ENCODE measurements around the gene POLN.
"Not testable (repeated sequence)": the region's sequence is repeated elsewhere in the genome, so short reads cannot be mapped to it uniquely, and the experiment has no call there.

POLN gene

GRCh38 chr4:2212831-2213230, 29.1 kb downstream of the POLN start:
- DNase-seq: no peak

- DNase-seq: not testable (repeated sequence)
These were observed 39.1 kb downstream of the POLN start for GRCh38 chr4:2202789-2203188.

- no peak for DNase-seq
These were observed 47.4 kb downstream of the POLN start for GRCh38 chr4:2194496-2194895.

GRCh38 chr4:2193326-2193725, 48.6 kb downstream of the POLN start:
- no peak for DNase-seq

GRCh38 chr4:2186865-2187172, 55.1 kb downstream of the POLN start:
- no peak for DNase-seq

GRCh38 chr4:2186133-2186864, 55.6 kb downstream of the POLN start:
- DNase-seq: peak; percentile 2

GRCh38 chr4:2183394-2183793, 58.5 kb downstream of the POLN start:
- DNase-seq: no peak

GRCh38 chr4:2182994-2183393, 58.9 kb downstream of the POLN start:
- no peak for DNase-seq

GRCh38 chr4:2180410-2180809, 61.5 kb downstream of the POLN start:
- no peak for DNase-seq

- no peak for DNase-seq
These were observed 62.2 kb downstream of the POLN start for GRCh38 chr4:2179717-2180116.

GRCh38 chr4:2178986-2179385, 62.9 kb downstream of the POLN start:
- no peak for DNase-seq

GRCh38 chr4:2177443-2178093, 64.4 kb downstream of the POLN start:
- no peak for DNase-seq

- DNase-seq: no peak
These were observed 65.8 kb downstream of the POLN start for GRCh38 chr4:2175990-2176698.

GRCh38 chr4:2174061-2174460, 67.9 kb downstream of the POLN start:
- no peak for DNase-seq

- no peak for DNase-seq
These were observed 69.2 kb downstream of the POLN start for GRCh38 chr4:2172627-2173231.

GRCh38 chr4:2172161-2172560, 69.8 kb downstream of the POLN start:
- no peak for DNase-seq

- no peak for DNase-seq
These were observed 73.2 kb downstream of the POLN start for GRCh38 chr4:2168469-2169319.

- no peak for DNase-seq
These were observed 75.7 kb downstream of the POLN start for GRCh38 chr4:2166253-2166652.

GRCh38 chr4:2165391-2165790, 76.5 kb downstream of the POLN start:
- no peak for DNase-seq

GRCh38 chr4:2163311-2163821, 78.6 kb downstream of the POLN start:
- DNase-seq: no peak

GRCh38 chr4:2161092-2161703, 80.7 kb downstream of the POLN start:
- not testable (repeated sequence) for DNase-seq

GRCh38 chr4:2159931-2160330, 82.0 kb downstream of the POLN start:
- no peak for DNase-seq

All from NCI-H2107 (cell line).